HepG2 (cell line): ENCODE data around the gene P2RY2. TPM values are rescaled to one million over a fixed set of nuclear protein-coding genes. Genes with fewer than 3 reads are reported as not detected.

Experiments
- DNMT1 ChIP-seq: sonication (generic); formaldehyde crosslinking; IDR thresholded peaks from 2 replicates; pipeline ENCODE4 v1.5.1; 2020; ENCODE audit warnings: mild to moderate bottlenecking, missing genetic modification reagents
- GATAD1 ChIP-seq: IDR thresholded peaks from 2 replicates; pipeline ENCODE4 v1.6.1; 2016; ENCODE audit warnings: missing genetic modification reagents, missing compliant biosample characterization
- GFI1 ChIP-seq: sonication (generic); formaldehyde crosslinking; IDR thresholded peaks from 2 replicates; pipeline ENCODE4 v1.5.0; 2020; ENCODE audit warnings: missing genetic modification reagents, mild to moderate bottlenecking, borderline replicate concordance
- JARID2 ChIP-seq: sonication (generic); formaldehyde crosslinking; IDR thresholded peaks from 2 replicates; pipeline ENCODE4 v1.8.1; 2023; ENCODE audit warnings: missing genetic modification reagents, inconsistent platforms; ENCODE audit not compliant: insufficient replicate concordance
- KLF16 ChIP-seq, 2 experiments: sonication (generic) in 1 of 2; formaldehyde crosslinking in 1 of 2; IDR thresholded peaks; 2 replicates each; pipeline versions ENCODE4 v1.6.1 to v1.8.0; 2016 to 2023; ENCODE audit warnings: missing genetic modification reagents in 2 of 2, missing compliant biosample characterization in 1 of 2
- RFX3 ChIP-seq: IDR thresholded peaks from 2 replicates; pipeline ENCODE4 v1.6.1; 2016; ENCODE audit warnings: missing biosample characterization, missing genetic modification reagents
- SSRP1 ChIP-seq: IDR thresholded peaks from 2 replicates; pipeline ENCODE4 v1.6.1; 2016; ENCODE audit warnings: control low read depth
- TAF15 ChIP-seq: fragments of 200-400 bp; formaldehyde crosslinking; IDR thresholded peaks from one replicate; pipeline ENCODE4 v1.6.1; 2018; ENCODE audit warnings: mild to moderate bottlenecking, low read depth, low read length; ENCODE audit not compliant: poor library complexity, severe bottlenecking
- ZNF232 ChIP-seq: sonication (generic); formaldehyde crosslinking; IDR thresholded peaks from 2 replicates; pipeline ENCODE4 v1.4.0; 2020; ENCODE audit warnings: missing genetic modification reagents, borderline replicate concordance
- ZNF709 ChIP-seq: sonication (generic); formaldehyde crosslinking; IDR thresholded peaks from 2 replicates; pipeline ENCODE4 v1.5.0; 2020; ENCODE audit warnings: mild to moderate bottlenecking, missing genetic modification reagents
- polyA plus RNA-seq, 8 experiments: library from polyadenylated mRNA; depleted of rRNA in 3 of 8; stranded (reverse) in 7 of 8; unstranded in 1 of 8; fragments of >200 nt; fragmentation: Illumina TruSeq in 4 of 8; extraction: Trizol in 4 of 8; gene quantifications; 2 replicates each; pipeline versions ENCODE4 v1.2.1 to v1.2.3, GENCODE V29; 2011 to 2016; ENCODE audit warnings: low read depth in 4 of 8, missing spikeins in 1 of 8, mixed read lengths in 1 of 8; ENCODE audit not compliant: insufficient read depth in 1 of 8
- total RNA-seq, 5 experiments: library from RNA; depleted of rRNA; stranded (reverse); fragments of >200 nt; fragmentation: Illumina TruSeq; extraction: Trizol; gene quantifications; 2 replicates each; pipeline ENCODE4 v1.2.3, GENCODE V29; 2016; ENCODE audit warnings: low read depth in 1 of 5
- TF ChIP-seq, protein P1 (sequence below): sonication (generic); formaldehyde crosslinking; IDR thresholded peaks from 2 replicates; pipeline ENCODE4 v1.4.0; 2020; ENCODE audit warnings: missing genetic modification reagents, mild to moderate bottlenecking, borderline replicate concordance
- TF ChIP-seq, protein P2 (sequence below): sonication (generic); formaldehyde crosslinking; IDR thresholded peaks from 2 replicates; pipeline ENCODE4 v1.5.0; 2020; ENCODE audit warnings: mild to moderate bottlenecking, missing genetic modification reagents, moderate library complexity
- TF ChIP-seq, protein P3 (sequence below): conservative IDR thresholded peaks from 2 replicates; pipeline ENCODE4 v1.6.1; 2018; ENCODE audit warnings: missing genetic modification reagents
- TF ChIP-seq, protein P4 (sequence below): IDR thresholded peaks from 2 replicates; pipeline ENCODE4 v1.4.0; 2020; ENCODE audit warnings: mild to moderate bottlenecking, missing genetic modification reagents
- TF ChIP-seq, protein P5 (sequence below), 2 experiments: fragments of 450-650 bp in 1 of 2; sonication (generic) in 1 of 2; formaldehyde crosslinking; IDR thresholded peaks; 2 replicates each; pipeline versions ENCODE4 v1.5.0 to v1.8.0; 2020 to 2022; ENCODE audit warnings: mild to moderate bottlenecking in 1 of 2, missing genetic modification reagents in 1 of 2
- TF ChIP-seq, protein P6 (sequence below): sonication (generic); formaldehyde crosslinking; IDR thresholded peaks from 2 replicates; pipeline ENCODE4 v1.5.0; 2020; ENCODE audit warnings: mild to moderate bottlenecking, low read depth, missing genetic modification reagents, borderline replicate concordance

P2RY2 gene
- total and polyA plus RNA-seq, 2 of the 13 experiments (the other 11 are each of a cell fraction or from before 2014, with no cell fraction given): 0.95 to 3.1 TPM

DNA sequence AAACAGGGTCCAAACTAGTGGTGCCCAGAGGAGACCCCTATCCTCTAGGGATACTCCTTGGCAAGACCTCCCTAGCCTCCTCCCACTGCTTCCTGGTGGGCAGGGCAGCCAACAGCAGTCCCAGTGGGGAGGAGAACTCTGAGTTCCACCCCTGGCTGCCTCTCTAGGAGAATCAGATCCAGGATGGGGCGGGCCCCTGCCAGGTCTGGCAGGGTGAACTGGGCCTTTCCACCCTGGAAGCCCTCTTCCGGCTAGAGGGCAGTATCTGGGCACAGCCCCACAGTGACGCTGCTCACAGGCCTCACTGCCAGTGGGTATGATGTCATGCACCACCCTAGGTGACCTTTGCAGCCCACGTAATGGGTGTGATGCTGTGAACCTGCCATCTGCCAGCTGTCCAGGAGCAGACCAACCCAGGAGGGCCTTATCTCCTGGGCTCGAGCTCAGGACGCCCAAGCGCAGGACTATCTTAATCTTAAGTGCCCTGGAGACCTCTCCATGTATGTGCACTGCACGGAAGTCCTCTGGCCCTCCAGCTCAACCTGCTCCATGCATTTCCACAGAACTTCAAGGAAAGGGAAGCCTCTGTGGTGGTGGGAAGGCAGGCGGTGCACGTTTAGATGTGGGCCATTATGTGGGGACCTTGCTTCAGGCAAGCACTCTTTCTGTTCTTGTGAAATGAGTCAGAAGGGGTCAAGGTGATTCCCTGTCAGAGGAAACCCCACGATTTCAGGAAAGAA, 44.2 kb upstream of the P2RY2 start (continued):
- TF ChIP-seq, protein P1, sequence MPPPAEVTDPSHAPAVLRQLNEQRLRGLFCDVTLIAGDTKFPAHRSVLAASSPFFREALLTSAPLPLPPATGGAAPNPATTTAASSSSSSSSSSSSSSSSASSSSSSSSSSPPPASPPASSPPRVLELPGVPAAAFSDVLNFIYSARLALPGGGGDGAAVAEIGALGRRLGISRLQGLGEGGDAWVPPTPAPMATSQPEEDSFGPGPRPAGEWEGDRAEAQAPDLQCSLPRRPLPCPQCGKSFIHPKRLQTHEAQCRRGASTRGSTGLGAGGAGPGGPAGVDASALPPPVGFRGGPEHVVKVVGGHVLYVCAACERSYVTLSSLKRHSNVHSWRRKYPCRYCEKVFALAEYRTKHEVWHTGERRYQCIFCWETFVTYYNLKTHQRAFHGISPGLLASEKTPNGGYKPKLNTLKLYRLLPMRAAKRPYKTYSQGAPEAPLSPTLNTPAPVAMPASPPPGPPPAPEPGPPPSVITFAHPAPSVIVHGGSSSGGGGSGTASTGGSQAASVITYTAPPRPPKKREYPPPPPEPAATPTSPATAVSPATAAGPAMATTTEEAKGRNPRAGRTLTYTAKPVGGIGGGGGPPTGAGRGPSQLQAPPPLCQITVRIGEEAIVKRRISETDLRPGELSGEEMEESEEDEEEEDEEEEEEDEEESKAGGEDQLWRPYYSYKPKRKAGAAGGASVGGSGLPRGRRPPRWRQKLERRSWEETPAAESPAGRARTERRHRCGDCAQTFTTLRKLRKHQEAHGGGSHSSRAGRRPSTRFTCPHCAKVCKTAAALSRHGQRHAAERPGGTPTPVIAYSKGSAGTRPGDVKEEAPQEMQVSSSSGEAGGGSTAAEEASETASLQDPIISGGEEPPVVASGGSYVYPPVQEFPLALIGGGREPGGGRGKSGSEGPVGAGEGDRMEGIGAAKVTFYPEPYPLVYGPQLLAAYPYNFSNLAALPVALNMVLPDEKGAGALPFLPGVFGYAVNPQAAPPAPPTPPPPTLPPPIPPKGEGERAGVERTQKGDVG (CRISPR knock-in tag): no peak
- TF ChIP-seq TAF15: no peak
- TF ChIP-seq, protein P2, sequence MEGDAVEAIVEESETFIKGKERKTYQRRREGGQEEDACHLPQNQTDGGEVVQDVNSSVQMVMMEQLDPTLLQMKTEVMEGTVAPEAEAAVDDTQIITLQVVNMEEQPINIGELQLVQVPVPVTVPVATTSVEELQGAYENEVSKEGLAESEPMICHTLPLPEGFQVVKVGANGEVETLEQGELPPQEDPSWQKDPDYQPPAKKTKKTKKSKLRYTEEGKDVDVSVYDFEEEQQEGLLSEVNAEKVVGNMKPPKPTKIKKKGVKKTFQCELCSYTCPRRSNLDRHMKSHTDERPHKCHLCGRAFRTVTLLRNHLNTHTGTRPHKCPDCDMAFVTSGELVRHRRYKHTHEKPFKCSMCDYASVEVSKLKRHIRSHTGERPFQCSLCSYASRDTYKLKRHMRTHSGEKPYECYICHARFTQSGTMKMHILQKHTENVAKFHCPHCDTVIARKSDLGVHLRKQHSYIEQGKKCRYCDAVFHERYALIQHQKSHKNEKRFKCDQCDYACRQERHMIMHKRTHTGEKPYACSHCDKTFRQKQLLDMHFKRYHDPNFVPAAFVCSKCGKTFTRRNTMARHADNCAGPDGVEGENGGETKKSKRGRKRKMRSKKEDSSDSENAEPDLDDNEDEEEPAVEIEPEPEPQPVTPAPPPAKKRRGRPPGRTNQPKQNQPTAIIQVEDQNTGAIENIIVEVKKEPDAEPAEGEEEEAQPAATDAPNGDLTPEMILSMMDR (CRISPR knock-in tag): peak; percentile 25; the same call in 1 of the 2 replicates
- TF ChIP-seq ZNF232 (CRISPR knock-in tag): no peak
- TF ChIP-seq, protein P3, sequence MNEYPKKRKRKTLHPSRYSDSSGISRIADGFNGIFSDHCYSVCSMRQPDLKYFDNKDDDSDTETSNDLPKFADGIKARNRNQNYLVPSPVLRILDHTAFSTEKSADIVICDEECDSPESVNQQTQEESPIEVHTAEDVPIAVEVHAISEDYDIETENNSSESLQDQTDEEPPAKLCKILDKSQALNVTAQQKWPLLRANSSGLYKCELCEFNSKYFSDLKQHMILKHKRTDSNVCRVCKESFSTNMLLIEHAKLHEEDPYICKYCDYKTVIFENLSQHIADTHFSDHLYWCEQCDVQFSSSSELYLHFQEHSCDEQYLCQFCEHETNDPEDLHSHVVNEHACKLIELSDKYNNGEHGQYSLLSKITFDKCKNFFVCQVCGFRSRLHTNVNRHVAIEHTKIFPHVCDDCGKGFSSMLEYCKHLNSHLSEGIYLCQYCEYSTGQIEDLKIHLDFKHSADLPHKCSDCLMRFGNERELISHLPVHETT (CRISPR knock-in tag): no peak
- TF ChIP-seq SSRP1: 0 out of 2 replicates have a peak, but pooled peaks have one; percentile 43
- TF ChIP-seq, protein P4, sequence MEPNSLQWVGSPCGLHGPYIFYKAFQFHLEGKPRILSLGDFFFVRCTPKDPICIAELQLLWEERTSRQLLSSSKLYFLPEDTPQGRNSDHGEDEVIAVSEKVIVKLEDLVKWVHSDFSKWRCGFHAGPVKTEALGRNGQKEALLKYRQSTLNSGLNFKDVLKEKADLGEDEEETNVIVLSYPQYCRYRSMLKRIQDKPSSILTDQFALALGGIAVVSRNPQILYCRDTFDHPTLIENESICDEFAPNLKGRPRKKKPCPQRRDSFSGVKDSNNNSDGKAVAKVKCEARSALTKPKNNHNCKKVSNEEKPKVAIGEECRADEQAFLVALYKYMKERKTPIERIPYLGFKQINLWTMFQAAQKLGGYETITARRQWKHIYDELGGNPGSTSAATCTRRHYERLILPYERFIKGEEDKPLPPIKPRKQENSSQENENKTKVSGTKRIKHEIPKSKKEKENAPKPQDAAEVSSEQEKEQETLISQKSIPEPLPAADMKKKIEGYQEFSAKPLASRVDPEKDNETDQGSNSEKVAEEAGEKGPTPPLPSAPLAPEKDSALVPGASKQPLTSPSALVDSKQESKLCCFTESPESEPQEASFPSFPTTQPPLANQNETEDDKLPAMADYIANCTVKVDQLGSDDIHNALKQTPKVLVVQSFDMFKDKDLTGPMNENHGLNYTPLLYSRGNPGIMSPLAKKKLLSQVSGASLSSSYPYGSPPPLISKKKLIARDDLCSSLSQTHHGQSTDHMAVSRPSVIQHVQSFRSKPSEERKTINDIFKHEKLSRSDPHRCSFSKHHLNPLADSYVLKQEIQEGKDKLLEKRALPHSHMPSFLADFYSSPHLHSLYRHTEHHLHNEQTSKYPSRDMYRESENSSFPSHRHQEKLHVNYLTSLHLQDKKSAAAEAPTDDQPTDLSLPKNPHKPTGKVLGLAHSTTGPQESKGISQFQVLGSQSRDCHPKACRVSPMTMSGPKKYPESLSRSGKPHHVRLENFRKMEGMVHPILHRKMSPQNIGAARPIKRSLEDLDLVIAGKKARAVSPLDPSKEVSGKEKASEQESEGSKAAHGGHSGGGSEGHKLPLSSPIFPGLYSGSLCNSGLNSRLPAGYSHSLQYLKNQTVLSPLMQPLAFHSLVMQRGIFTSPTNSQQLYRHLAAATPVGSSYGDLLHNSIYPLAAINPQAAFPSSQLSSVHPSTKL (CRISPR knock-in tag): peak; percentile 26; the same call in 1 of the 2 replicates
- TF ChIP-seq GATAD1 (CRISPR knock-in tag): no peak
- TF ChIP-seq, protein P5, sequence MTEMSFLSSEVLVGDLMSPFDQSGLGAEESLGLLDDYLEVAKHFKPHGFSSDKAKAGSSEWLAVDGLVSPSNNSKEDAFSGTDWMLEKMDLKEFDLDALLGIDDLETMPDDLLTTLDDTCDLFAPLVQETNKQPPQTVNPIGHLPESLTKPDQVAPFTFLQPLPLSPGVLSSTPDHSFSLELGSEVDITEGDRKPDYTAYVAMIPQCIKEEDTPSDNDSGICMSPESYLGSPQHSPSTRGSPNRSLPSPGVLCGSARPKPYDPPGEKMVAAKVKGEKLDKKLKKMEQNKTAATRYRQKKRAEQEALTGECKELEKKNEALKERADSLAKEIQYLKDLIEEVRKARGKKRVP (CRISPR knock-in tag; IDR thresholded peaks at IDR 0.05): no peak
- TF ChIP-seq GFI1 (CRISPR knock-in tag): no peak
- no peak for TF ChIP-seq KLF16 (CRISPR knock-in tag; IDR thresholded peaks at IDR 0.05)
- TF ChIP-seq JARID2 (CRISPR knock-in tag): no peak
- TF ChIP-seq ZNF709 (CRISPR knock-in tag): no peak
- TF ChIP-seq RFX3 (CRISPR knock-in tag): no peak
- no peak for TF ChIP-seq DNMT1
- TF ChIP-seq, protein P6, sequence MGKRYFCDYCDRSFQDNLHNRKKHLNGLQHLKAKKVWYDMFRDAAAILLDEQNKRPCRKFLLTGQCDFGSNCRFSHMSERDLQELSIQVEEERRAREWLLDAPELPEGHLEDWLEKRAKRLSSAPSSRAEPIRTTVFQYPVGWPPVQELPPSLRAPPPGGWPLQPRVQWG: no peak
